A549 treated with RU486 at 1 μM for 4 hours (cell line): ENCODE results near the gene LDHAL6B. TPM values are rescaled to one million over a fixed set of nuclear protein-coding genes. Genes with fewer than 3 reads are reported as not detected.

Experiments
- total RNA-seq: library from RNA; stranded (reverse); fragments of 200-300 nt; extraction: Qiagen RNA extraction; gene quantifications from 5 replicates; pipeline ENCODE4 v1.2.3, GENCODE V29; 2022; ENCODE audit warnings: low read depth

The LDHAL6B gene
- not detected in 5 replicates for total RNA-seq

DNA sequence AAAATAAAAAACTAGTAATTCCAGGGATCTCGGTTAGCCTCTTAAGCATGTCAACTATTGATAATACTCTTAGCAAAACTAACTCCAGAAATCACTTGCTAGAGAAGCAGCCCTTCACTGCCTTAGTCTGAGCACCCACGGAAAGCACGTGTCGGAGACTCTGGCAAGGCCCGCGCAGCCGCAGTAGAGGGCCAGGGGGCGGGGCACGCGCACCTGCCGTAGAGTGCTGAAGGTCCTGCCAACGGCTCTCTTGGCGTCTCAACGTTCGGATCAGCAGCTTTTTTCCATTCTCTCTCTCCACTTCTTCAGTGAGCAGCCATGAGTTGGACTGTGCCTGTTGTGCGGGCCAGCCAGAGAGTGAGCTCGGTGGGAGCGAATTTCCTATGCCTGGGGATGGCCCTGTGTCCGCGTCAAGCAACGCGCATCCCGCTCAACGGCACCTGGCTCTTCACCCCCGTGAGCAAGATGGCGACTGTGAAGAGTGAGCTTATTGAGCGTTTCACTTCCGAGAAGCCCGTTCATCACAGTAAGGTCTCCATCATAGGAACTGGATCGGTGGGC lies at the start of gene LDHAL6B:
LDHAL6B (plus strand) TSS at position 221 of the 561 bp plus-strand sequence; CDS start at position 319, 98 bp downstream.

Other genes with a start within 250 kb of the LDHAL6B start
- 19.4 to 24.1 TPM (median 23.3 TPM) in 5 replicates for gene RNF111, start 219.2 kb upstream of the LDHAL6B start, total RNA-seq
- 97.7 to 114 TPM (median 103 TPM) in 5 replicates for gene CCNB2, start 101.7 kb upstream of the LDHAL6B start, total RNA-seq
- gene MYO1E, start 166.0 kb downstream of the LDHAL6B start, total RNA-seq: 168 to 235 TPM (median 191 TPM) in 5 replicates
- gene FAM81A, start 231.3 kb downstream of the LDHAL6B start, total RNA-seq: 12.7 to 15.3 TPM (median 13.4 TPM) in 5 replicates